HG03280 (cell line): ENCODE results near the gene TRIM26.
"Not testable (repeated sequence)": the region's sequence is repeated elsewhere in the genome, so short reads cannot be mapped to it uniquely, and the experiment has no call there.

ENCODE experiments used
- ATAC-seq: cut with Tn5 transposase; IDR thresholded peaks from one replicate; pipeline ENCODE4 v1.9.1; 2021; ENCODE audit warnings: mild to moderate bottlenecking, moderate library complexity; ENCODE audit not compliant: unreplicated experiment

TRIM26 gene

DNA sequence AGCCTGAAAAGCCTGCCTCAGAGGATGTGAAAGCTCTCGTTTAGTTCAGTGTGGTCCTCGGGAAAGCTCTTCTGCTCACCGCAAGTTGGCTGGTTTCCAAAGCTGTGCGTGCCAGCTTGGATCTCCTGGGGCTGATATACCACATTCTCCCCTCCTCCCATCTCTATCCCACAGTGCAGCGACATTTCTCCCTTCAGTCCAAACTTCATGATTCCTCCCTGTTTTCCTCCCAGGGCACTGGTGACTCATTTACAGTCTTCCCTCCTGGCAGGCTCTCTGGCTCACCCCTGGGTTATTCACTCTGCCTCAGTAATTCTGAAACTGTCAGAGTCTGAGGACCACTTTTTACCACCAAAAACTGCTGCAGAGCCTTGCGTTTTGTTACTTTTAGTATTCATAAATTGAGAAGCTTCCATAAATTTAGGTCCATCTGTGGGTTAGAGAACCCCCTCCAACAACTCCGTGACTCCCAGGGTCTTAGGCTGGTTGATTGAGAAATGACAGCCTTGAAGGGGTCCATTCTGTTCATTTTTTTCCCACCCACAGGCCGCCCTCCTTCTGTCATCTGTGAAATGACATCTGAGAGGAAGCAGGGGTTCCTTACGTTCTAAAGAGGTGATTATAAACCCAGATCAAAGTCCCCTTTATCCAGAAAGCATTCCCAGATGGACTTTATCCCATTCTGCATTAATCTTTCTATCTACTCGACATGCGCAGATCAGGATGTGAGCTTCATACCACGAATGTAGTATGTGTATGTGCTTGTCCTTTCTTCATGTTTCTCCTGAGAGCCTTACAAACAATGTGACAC is 58.3 kb downstream of the TRIM26 start:
- ATAC-seq: no peak

GRCh38 chr6:30154061-30154460 is 59.1 kb downstream of the TRIM26 start:
- ATAC-seq: no peak

- ATAC-seq: no peak
Measured at GRCh38 chr6:30152910-30153610, 60.1 kb downstream of the TRIM26 start.

DNA sequence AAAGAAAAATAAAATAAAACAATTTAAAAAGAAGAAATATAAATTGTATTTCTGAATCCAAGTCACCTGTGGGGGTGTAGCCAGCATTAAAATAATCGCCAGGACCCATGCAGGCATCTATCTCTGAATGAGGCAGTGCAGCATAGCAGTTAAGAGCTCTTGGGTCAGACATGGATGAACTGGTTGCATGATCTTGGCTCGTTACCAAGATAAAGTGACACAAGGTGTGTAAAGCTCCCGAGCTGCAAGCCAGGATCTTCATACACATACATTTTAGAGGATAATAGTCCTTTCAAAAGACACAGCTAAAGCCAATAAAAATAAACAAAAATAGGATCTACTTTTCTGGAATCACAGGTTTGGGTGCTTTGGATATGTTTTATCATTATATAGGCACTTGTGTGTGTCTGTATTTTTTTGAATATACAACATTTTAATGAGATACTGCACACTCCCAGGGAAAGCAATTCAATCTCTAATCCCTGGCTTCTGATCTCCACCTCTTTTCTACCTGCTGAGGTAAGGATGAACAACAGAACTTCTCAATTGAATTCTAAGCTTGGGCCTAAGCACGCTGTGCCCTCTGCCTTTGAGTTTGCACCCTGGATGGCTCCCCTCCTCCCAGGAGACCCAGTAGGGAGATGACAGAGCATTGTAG is 61.1 kb downstream of the TRIM26 start:
- ATAC-seq: no peak

DNA sequence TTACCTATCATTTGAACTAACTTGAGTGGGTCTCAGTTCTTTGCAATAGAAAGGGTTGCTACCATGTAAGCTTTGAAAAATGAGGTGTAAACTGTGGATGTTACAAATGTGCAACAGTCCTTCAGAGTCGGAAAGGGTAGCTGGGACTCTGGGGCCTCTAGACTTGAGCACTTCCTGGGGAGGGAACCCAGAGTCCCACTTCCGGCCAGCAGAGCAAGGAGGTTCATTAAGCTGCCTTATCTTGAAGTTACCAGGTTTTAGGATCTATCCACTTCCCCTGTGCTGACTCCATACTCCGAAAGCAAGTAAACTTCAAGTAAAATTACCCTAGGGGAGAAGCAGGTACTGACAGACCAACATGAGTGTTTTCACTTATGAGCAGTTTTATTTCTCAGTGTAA is 61.6 kb downstream of the TRIM26 start:
- ATAC-seq: no peak

DNA sequence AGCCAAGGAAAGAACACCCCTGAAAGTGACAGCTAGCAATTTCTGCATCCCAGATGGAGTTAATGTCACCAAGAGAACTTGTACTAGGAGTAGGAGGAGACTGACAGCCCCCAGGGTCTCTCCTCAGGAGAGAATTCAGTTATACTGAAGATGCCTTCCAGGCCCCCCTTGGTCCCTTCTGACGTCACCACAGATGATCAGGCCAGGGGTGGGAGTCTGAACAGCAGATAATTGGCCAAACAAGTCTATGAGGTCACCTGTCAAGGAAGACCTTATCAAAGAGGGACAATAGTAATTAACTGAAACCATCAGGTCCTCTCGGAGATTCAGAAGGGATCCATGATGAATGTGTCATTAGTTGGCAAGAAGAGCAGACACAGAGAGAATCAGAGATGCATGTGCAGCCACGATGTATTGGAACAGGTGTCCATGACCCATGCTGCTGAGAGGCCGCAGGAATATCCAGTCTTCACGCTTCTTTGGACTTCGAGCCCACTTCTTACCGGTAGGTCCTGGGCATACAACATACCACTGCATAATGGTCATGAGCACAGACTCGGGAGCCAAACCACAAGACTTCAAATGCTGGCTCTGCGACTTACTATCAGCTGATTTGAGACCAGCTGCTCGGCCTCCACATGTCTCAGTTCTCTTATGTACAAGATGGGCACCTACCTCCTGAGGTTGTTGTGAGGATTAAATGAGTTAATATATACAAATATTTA is 62.4 kb downstream of the TRIM26 start:
- ATAC-seq: no peak

GRCh38 chr6:30149858-30150550 is 63.2 kb downstream of the TRIM26 start:
- ATAC-seq: no peak

GRCh38 chr6:30149234-30149633 is 64.0 kb downstream of the TRIM26 start:
- ATAC-seq: no peak

- ATAC-seq: no peak
Measured at GRCh38 chr6:30147096-30147495, 66.1 kb downstream of the TRIM26 start.

DNA sequence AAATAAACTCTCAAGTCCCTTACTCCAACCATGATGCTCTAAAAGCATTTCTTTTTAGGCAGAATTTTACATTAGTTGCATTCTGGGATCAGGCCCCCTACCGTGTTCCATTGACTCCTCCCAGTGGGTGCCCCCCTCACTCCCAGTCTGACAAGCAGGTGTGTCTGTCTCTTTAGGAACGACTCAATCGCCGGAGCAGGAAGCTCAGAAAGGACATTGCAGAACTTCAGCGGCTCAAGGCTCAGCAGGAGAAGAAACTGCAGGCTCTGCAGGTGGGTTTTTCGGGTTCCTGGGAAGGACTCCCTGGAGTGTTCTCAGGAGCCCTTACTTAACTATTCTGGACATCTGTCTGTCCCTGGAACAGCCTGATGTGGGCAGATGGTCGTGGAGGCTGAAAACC is 67.4 kb downstream of the TRIM26 start:
- ATAC-seq: no peak

- ATAC-seq: no peak
Measured at GRCh38 chr6:30144811-30145210, 68.4 kb downstream of the TRIM26 start.

- no peak for ATAC-seq
Measured at GRCh38 chr6:30143780-30144179, 69.4 kb downstream of the TRIM26 start.

GRCh38 chr6:30142665-30143064 is 70.5 kb downstream of the TRIM26 start:
- ATAC-seq: no peak

GRCh38 chr6:30140240-30140639 is 73.0 kb downstream of the TRIM26 start:
- ATAC-seq: not testable (repeated sequence)

DNA sequence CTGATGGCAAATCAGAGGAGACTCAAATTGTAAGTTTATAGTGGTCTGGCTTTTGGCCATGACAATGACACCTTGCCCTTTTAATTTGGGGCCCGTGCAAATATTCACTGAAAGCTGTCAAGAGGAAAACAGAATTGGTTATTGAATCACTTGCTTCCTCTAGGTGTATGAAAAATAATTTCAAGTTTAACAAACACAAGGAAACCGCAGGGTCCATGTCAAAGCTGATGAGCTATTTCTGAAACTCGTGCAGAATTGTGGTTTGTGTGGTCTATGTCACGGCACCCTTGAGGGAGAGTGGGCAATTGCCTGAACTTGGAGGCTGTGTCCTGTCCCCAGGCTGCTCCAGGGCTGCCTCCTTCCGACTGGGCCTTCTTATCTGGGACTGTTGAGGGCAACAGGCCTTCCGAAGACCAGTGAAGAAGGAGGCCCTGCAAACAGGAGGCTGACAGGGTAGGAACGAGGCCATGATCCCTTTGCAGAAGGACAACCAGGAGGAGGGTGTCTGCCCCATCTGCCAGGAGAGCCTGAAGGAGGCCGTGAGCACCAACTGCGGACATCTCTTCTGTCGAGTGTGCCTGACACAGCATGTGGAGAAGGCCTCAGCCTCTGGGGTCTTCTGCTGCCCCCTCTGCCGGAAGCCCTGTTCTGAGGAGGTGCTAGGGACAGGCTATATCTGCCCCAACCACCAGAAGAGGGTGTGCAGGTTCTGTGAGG is 76.5 kb downstream of the TRIM26 start:
- ATAC-seq: no peak

DNA sequence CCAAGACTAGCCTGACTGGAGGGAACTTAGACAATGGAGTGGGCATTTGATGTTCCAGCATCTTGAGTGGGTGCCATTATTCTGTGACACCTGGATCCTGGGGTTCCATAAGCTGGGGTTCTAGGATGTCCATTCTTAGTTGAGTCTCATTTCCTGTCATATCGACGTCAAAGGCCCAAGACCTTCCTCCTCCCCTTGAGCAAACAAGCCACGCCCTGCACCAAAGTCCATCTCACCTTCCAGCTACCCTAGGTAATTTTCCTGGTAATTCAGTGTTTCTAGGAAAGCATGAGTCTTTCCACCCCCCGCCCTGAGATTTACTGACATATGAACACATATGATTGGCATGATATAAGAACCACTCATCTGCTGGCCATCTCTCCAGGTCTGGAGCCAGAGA is 77.4 kb downstream of the TRIM26 start, which contains the start of gene TRIM40:
Gene TRIM40, plus strand, starts transcription at position 384 of the 400 bp plus-strand sequence. CDS start 897 bp downstream, outside the sequence.
- no peak for ATAC-seq

GRCh38 chr6:30135147-30135546 is 78.1 kb downstream of the TRIM26 start:
- no peak for ATAC-seq
